Colonic mucosa (tissue), 4 donors: Measurements from ENCODE around the gene FILIP1. TPM values are rescaled to one million over a fixed set of nuclear protein-coding genes. Genes with fewer than 3 reads are reported as not detected.

Experiments used
- DNase-seq: peaks from one replicate; pipeline ENCODE4 v3.0.0-alpha.2; 2020
- H3K27ac ChIP-seq: fragments of 200-600 bp; one replicate; pipeline ENCODE4 v1.8.0; 2021
- H3K27me3 ChIP-seq: fragments of 200-600 bp; one replicate; pipeline ENCODE4 v1.8.0; 2021
- H3K36me3 ChIP-seq: fragments of 200-600 bp; one replicate; pipeline ENCODE4 v1.8.0; 2021
- H3K4me1 ChIP-seq: fragments of 200-600 bp; one replicate; pipeline ENCODE4 v1.8.0; 2021; ENCODE audit warnings: mild to moderate bottlenecking
- H3K4me3 ChIP-seq: fragments of 200-600 bp; one replicate; pipeline ENCODE4 v1.8.0; 2021
- H3K9ac ChIP-seq, 2 donors: one replicate each; pipeline ENCODE4 v1.7.0; 2013; ENCODE audit warnings: control low read depth in 2 of 2, low read depth in 2 of 2, low read length in 2 of 2
- H3K9me3 ChIP-seq: fragments of 200-600 bp; one replicate; pipeline ENCODE4 v1.8.0; 2021
- intact Hi-C: fragments of 100-400 bp; cut with DNase I; formaldehyde crosslinking; loops from one replicate; pipeline ENCODE4 v1.14.1; 2022
- total RNA-seq, 2 donors: library from RNA; stranded (reverse); fragmentation: NEBNext Ultra II Directional in 1 of 2; extraction: Animal tissue kit (Norgen Biotek cat#: 25700) in 1 of 2; gene quantifications; one replicate each; pipeline ENCODE4 v1.2.1, GENCODE V29; 2021
- TF ChIP-seq, protein P1 (sequence below): fragments of 200-600 bp; IDR thresholded peaks from one replicate; pipeline ENCODE4 v1.8.0; 2022; ENCODE audit warnings: antibody characterized with exemption, mild to moderate bottlenecking
- donor health status: healthy.
- donor health status: DM: no; HTN: no; CAD: no.
- donor health status: DM: no; HTN: no; CAD: no.

Gene FILIP1
- total RNA-seq, 2 donors from 2014 or later: 0.57 to 6.5 TPM

DNA sequence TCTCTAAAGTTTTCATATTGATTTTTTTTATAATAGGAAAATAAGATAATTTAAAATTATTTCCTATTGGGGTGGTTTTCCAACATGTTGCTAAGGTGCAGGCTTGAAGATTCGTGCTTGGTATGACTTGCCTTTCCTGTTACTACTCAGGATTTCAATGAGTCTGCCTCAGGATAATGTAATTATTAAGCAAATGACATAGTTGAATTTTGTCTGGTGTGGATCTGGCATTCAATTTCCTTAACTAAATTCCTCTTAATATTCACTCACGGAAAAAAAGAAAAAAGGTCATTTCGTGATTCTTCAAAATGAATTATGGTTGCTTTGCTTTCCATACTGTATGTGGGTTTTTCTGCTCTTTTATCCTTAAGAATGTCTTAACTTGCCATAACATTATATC is 9.3 kb upstream of the FILIP1 start:
- Histone ChIP-seq H3K4me3 (no peak overlapping the region), H3K27me3 (no peaks in the 10 kb centered on the region), H3K36me3 (no peaks in the 10 kb centered on the region), H3K9ac (no peak overlapping the region), H3K27ac (no peak overlapping the region), H3K9me3 (no peaks in the 10 kb centered on the region), H3K4me1 (no peaks in the 10 kb centered on the region)
- intact Hi-C loops: no loop called here
- no peak for DNase-seq
- TF ChIP-seq, protein P1, sequence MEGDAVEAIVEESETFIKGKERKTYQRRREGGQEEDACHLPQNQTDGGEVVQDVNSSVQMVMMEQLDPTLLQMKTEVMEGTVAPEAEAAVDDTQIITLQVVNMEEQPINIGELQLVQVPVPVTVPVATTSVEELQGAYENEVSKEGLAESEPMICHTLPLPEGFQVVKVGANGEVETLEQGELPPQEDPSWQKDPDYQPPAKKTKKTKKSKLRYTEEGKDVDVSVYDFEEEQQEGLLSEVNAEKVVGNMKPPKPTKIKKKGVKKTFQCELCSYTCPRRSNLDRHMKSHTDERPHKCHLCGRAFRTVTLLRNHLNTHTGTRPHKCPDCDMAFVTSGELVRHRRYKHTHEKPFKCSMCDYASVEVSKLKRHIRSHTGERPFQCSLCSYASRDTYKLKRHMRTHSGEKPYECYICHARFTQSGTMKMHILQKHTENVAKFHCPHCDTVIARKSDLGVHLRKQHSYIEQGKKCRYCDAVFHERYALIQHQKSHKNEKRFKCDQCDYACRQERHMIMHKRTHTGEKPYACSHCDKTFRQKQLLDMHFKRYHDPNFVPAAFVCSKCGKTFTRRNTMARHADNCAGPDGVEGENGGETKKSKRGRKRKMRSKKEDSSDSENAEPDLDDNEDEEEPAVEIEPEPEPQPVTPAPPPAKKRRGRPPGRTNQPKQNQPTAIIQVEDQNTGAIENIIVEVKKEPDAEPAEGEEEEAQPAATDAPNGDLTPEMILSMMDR: no peak

DNA sequence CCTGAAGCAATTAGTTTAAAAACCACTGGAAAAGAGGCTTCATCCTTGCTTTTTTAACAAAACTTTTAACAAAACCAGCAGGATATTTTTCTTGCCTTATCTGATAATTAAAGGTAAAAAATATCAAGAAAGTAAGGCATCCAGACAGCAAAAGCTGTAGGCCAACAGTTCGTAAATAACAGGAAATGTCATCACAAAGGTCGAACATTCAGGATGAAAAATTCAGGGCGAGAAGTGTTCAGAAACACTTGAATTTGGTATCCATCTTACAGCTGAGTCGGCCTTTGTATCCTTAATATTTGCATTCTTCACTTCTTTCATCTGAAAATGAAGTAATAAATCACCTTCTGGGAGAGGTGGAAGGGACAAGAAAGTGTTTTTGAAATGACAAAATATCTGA is 8.2 kb upstream of the FILIP1 start:
- no peak for DNase-seq
- no peaks in the 10 kb centered on the region for H3K4me1 ChIP-seq
- H3K9me3 ChIP-seq: no peaks in the 10 kb centered on the region
- H3K4me3 ChIP-seq: no peak overlapping the region
- no peaks in the 10 kb centered on the region for H3K36me3 ChIP-seq
- H3K9ac ChIP-seq: no peak overlapping the region
- no peak overlapping the region for H3K27ac ChIP-seq
- intact Hi-C loops: no loop called here
- TF ChIP-seq, protein P1: no peak
- no peaks in the 10 kb centered on the region for H3K27me3 ChIP-seq

DNA sequence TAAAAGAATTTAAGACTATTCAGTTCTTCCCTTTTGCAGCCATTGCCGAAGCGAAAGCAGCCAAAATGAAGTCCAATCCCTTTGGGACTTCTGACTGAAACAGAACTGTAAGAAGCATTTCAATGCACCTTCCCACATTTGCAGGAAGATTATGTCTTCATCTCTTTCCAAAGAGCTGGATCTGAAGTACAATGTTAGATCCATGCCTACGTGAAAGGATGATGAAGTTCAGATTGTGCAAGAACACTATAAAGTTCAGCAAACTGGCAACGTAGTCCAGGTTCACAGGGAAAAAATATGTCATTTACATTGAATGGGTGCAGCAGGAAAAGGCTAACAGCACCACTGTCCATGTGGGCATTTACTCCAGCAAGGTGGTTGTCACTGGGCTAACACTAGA is 6.0 kb upstream of the FILIP1 start:
- no peaks in the 10 kb centered on the region for H3K4me1 ChIP-seq
- TF ChIP-seq, protein P1: no peak
- no peak overlapping the region for H3K4me3 ChIP-seq
- no peaks in the 10 kb centered on the region for H3K27me3 ChIP-seq
- H3K27ac ChIP-seq: no peak overlapping the region
- H3K9ac ChIP-seq: no peak overlapping the region
- DNase-seq: no peak
- no peaks in the 10 kb centered on the region for H3K36me3 ChIP-seq
- H3K9me3 ChIP-seq: no peaks in the 10 kb centered on the region
- intact Hi-C loops: no loop called here

DNA sequence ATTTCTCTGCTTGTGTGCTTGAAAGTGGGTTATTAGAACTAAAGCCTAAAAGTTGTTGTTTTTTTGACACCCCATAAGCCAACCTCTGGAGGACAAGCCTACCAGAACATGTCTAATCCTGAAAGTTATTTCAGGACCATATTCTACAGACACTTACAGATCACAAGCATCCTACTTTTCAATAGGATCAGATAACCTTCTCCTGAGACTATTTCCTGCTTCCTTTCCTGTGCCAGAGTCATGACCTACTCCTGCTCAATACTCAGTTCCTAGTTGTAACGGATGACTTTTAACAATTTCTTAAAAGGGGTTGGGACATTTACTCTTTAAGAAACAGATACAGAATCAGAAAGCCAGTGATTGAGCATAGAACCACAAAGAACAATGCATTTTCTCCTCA is 5.3 kb upstream of the FILIP1 start:
- no peak overlapping the region for H3K27ac ChIP-seq
- H3K27me3 ChIP-seq: no peaks in the 10 kb centered on the region
- intact Hi-C loops: no loop called here
- H3K36me3 ChIP-seq: no peaks in the 10 kb centered on the region
- no peaks in the 10 kb centered on the region for H3K9me3 ChIP-seq
- TF ChIP-seq, protein P1: no peak
- no peak overlapping the region for H3K9ac ChIP-seq
- DNase-seq: no peak
- no peaks in the 10 kb centered on the region for H3K4me1 ChIP-seq
- no peak overlapping the region for H3K4me3 ChIP-seq

DNA sequence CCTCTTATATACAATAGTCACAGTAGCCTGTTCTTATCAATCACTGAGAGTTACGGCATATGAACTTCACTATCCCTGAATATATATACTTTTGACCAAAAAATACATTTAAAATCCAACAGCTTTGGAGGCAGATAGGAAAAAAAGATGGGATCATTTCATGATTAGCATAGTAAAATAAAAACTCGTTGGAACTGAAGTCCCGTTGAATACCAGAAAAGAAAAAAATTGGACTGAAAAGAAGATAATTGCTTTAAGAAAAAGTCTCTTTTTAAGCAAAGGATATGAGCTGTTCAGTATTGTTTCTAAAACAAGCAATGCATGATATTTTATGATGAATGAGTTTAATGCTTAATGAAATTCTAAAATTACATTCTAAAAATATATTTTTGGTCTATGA is 4.4 kb upstream of the FILIP1 start:
- TF ChIP-seq, protein P1: no peak
- Histone ChIP-seq H3K9ac (no peak overlapping the region), H3K4me3 (no peak overlapping the region), H3K27me3 (no peaks in the 10 kb centered on the region), H3K9me3 (no peaks in the 10 kb centered on the region), H3K27ac (no peak overlapping the region), H3K36me3 (no peaks in the 10 kb centered on the region), H3K4me1 (no peaks in the 10 kb centered on the region)
- no peak for DNase-seq
- intact Hi-C loops: no loop called here

DNA sequence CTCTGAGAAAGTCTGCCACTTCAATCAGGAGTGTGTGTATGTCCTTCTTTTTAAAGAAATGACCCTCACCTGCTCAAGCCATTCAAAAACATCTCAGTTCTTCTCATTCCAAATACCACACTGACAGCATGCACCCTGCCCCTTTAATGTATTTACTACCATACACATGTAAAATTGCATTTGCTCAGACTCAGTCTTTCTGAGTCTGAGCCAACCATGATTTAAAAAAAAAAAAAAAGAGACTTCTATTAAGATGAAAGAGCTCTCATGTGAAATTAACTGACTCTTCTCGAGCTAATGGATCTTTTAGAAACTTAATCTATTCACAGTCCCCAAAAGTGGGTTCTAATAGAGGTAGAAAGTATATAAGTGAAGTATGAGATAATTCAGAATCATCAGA is 1.4 kb upstream of the FILIP1 start:
- DNase-seq: no peak
- Histone ChIP-seq H3K27me3 (no peaks in the 10 kb centered on the region), H3K27ac (no peak overlapping the region), H3K36me3 (no peaks in the 10 kb centered on the region), H3K4me3 (no peak overlapping the region), H3K9me3 (no peaks in the 10 kb centered on the region), H3K4me1 (no peaks in the 10 kb centered on the region), H3K9ac (no peak overlapping the region)
- intact Hi-C loops: no loop called here
- TF ChIP-seq, protein P1: no peak
